ENCODE data around the gene GYPA.
"Not testable (repeated sequence)": the region's sequence is repeated elsewhere in the genome, so short reads cannot be mapped to it uniquely, and the experiment has no call there.

GYPA gene

DNA sequence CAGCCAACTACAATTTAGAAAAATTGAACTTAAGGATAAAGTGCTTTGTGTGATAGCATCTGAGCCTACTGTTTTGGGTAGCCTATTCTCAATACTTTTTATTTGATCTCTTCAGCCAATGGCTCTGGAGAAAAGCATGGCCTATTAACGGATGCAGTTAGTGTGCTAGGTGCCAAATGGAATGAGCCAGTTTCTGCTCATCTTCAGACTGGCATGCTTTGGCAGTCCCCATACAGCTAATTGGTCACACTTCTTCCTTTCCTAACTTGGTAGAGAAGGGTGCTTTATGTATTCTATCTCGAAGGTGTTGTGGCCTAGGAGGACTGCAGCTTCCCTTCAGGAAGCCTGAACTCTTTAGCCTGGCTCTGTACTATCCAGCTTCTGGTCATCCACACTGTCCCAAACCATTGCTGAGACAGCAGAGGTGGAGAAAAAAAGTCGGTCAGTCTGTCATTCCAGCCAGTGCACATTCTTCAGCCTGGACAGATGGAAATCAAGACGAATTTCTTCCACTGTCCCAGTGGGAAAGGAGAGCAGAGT is 11.1 kb downstream of the GYPA start:
- DNase-seq: not testable (repeated sequence)

DNA sequence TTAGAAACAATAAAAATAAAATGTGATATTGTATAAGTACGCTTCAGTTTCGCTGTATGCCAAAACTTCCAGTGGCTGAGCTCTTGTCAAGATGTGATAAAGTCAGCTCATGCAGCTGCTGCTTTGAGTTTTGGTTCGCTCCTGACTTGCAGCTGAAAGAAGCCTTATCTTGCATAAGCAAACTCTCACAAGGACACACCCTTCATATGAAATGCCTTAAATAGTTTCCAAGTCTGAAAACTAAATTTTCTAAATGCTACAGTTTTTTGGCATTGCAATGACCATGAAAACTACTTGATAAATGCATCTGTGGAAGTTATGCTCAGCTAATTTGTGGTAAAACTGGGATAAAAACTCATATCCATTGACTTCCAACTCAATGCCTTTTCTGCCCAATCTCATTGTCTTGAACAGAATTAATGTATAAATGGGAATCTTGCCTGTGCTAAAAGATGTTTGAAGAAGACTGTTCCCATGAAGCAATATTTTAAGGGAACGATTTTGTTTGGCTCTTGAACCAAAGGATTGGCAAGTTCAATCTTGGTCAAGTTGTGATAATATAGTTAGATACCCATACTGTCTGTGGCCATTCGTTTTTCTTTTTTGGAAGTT is 11.7 kb downstream of the GYPA start:
- not testable (repeated sequence) for DNase-seq

GRCh38 chr4:144125109-144125508 is 15.4 kb downstream of the GYPA start:
- not testable (repeated sequence) for DNase-seq

DNA sequence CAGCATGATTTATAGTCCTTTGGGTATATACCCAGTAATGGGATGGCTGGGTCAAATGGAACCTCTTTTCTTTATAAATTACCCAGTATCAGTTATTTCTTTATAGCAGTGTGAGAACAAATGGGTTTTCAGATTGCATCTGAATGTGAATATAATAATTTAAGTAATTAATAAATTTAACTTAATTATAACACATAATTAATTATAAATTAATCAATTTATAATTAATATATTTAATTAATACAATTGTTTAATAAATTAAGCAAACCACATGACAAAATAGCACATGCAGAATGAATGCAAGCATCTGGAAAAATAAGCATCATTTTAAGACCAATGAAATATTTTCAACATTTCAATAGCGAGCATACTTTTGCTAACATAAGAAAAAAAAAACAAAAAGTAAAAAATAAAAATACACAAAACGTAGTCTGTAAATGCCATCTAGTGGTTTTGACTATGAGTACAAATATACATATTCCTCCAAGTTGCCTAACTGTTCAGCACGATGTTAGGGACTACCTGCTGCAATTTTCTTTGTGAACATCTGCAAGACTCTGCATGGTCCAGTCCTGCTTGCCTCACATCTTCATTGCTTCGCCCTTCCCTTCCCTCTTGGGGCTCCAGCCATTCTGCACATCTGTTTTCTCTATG is 16.4 kb downstream of the GYPA start:
- not testable (repeated sequence) for DNase-seq

DNA sequence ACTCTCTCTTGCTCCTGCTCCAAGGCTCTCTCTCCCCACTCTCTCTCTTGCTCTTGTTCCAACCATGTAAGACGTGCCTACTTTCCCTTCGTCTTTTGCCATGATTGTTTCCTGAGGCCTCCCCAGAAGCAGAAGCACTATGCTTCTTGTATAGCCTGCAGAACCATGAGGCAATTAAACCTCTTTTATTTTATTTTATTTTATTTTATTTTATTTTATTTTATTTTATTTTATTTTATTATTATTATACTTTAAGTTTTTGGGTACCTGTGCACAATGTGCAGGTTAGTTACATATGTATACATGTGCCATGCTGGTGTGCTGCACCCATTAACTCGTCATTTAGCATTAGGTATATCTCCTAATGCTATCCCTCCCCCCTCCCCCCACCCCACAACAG is 17.2 kb downstream of the GYPA start:
- DNase-seq: not testable (repeated sequence)

DNA sequence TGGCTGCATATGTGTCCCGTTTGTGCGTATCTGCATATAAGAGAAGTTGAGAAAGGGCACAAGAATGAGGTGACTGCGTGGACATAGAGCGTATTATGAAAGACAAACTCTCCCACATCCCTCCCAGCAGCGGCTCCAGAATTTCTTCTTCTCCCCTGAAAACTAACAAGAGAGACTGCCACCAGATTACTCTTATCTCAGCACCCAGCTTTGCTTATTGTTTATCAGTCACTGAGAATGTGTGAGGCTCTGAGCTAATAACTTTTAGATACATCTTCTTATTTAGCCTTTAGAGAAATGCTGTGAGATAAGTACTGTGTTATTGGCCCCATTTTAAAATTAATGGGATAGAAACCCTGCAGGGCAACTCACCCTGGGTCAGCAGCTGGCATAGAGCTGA is 20.8 kb downstream of the GYPA start:
- not testable (repeated sequence) for DNase-seq

DNA sequence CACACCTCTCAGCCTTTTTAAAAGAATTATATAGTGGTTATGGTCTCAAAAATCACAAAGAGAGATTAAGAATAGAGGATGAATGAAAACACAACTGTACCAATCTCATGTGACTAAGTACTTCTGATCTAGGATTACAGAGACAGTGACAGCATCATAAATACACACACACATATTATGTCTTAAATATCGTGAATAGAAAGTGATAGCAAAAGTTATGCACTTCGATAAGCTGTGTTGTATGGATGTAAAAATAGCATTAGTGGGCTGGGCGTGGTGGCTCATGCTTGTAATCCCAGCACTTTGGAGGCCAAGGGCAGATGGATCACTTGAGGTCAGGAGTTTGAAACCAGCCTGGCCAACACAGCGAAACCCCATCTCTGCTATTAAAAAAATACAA is 25.0 kb downstream of the GYPA start:
- no peak for DNase-seq

- DNase-seq: no peak
Observed at GRCh38 chr4:144113546-144113945, 27.0 kb downstream of the GYPA start.

DNA sequence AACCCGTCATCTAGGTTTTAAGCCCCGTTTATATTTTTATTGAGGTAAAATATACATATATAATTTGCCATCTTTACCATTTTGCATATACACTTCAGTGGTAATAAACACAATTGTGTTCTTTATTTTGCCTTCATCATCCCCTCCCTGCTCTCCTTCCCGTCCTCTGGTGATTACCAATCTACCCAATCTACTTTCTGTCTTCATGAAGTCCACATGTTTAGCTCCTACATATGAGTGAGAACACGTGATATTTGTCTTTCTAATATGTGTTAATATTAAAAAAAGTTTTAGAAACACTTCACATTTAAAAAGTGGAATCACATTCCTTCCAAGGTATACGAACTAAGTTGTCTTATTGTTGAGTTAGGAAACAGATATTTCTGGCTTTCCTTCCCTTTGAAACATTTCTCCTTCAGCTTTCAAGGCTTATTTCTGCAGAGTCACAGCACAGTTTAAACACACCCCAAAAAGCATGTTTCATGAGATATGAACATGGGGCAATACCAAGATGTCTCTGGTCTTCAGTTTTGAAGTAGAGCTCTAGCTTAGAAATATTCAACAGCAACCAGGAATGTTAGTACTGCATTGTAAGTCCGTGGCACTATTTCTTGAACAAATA is 35.9 kb downstream of the GYPA start:
- DNase-seq: no peak

DNA sequence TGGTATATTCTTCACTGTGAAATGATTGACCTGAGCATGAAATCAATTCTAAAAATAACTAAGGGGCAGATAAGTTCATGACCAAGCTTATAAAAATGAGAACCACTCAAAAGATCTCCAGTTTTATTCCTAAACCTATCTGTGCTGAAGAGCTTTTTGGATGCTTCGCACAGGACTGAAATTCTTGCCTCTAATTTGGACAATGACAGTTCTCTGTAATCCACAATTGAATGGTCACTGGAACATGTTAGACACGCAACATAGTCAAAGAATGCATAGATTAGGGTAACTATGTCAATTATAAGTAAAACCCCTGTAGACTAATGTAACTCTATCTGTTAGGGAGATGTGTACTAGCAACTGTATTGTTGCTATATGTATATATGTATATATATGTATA is 42.7 kb downstream of the GYPA start:
- DNase-seq: not testable (repeated sequence)

DNA sequence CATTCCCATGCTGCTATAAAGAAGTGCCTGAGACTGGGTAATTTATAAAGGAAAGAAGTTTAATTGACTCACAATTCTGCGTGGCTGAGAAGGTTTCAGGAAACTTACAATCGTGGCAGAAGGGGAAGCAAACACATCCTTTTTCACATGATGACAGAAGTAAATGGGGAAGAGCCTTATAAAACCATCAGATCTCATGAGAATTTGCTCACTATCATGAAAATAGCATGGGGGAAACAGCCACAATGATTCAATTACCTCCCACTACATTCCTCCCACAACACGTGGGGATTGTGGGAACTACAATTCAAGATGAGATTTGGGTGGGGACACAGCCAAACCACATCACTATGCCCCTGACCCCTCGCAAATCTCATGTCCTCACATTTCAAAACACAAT is 46.5 kb downstream of the GYPA start:
- DNase-seq: not testable (repeated sequence)

- not testable (repeated sequence) for DNase-seq
Observed at GRCh38 chr4:144091181-144091580, 49.3 kb downstream of the GYPA start.

- DNase-seq: no peak
Observed at GRCh38 chr4:144090744-144091143, 49.8 kb downstream of the GYPA start.

GRCh38 chr4:144082053-144082452 is 58.5 kb downstream of the GYPA start:
- DNase-seq: not testable (repeated sequence)

DNA sequence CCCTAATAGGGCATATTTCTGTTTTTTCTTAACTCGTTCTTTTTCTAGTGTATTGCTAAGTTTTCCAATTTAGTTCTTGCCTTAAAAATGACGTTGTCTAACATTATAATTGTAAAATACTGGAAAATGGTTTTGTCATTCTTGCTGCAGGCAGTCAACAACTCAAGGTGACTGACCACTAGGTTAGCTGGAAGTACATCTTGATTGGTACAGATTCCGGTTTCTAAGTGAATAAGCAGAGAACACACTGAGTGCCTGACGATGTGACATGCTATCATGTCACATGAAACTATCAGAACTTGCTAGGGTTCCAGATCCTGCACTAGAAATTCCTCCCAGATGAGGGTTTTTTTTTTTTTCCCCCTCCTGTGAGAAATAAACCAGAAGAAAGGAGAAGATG is 60.4 kb downstream of the GYPA start:
- DNase-seq: not testable (repeated sequence)

DNA sequence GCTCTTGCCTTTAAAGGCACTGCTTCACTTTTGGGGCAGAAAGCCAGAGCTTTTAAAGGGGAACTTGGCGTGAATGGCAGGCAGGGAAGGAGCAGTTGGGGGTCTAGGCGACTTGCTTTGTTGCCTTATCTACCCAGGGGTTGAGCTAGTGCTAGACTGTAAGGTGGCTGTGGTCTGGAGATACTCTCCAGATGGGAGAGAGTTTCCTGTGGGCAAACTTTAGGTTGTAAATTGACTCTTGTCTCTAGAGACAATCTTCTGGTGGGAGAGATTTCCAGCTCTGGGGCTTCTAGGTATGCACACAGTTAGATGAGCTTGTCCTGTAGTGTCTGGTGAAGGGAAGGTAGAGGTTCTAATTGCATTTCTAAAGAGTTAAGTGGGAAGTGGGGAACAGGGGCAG is 61.8 kb downstream of the GYPA start:
- DNase-seq: not testable (repeated sequence)

- DNase-seq: not testable (repeated sequence)
Observed at GRCh38 chr4:144061556-144061955, 79.0 kb downstream of the GYPA start.

GRCh38 chr4:144060234-144060859 is 80.2 kb downstream of the GYPA start:
- DNase-seq: not testable (repeated sequence)

Measured in right kidney (tissue), 1 donor.